Fibroblast of upper back skin (primary cell): Measurements from ENCODE around the gene E2F6.

Source experiments
- DNase-seq: peaks from one replicate; pipeline ENCODE4 v3.0.0-alpha.2; 2013

Gene E2F6

DNA sequence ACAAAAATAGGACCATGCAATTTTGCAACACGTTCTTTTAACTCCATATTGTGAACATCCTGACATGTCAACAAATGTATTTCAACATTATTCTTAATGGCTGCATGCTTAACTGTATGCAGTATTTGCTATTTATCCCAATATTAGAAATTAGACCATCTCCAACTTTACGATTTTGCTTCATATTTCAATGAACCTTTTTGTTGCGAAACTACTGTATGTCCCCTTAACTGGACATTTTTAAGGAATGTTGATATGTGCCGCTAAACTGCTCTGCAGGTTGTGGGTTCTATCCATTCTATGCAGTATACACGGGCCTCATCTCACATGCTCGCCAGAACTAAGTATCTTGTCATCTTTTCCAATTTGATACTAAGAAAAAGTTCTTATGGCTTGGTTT lies 11.1 kb downstream of the E2F6 start:
- DNase-seq, result no peak

DNA sequence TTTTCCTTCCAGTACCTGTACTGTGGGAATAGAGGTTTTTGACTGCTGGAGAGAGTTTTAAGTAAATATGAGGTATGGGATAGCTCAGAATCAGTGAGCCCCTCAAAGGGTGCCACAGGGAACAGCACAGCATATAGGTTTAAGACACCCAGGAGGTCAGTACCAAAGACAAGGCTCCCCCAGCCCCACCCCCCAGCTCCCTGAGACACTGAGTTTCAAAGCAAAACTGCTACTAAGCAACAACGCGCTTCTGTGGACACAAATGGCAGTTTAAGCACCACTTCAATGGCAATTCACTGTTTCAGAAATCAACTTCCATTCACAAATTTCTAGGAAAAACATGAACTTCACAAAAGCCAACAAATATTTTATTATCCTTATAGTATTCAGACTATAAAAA lies 15.2 kb downstream of the E2F6 start:
- no peak for DNase-seq

DNA sequence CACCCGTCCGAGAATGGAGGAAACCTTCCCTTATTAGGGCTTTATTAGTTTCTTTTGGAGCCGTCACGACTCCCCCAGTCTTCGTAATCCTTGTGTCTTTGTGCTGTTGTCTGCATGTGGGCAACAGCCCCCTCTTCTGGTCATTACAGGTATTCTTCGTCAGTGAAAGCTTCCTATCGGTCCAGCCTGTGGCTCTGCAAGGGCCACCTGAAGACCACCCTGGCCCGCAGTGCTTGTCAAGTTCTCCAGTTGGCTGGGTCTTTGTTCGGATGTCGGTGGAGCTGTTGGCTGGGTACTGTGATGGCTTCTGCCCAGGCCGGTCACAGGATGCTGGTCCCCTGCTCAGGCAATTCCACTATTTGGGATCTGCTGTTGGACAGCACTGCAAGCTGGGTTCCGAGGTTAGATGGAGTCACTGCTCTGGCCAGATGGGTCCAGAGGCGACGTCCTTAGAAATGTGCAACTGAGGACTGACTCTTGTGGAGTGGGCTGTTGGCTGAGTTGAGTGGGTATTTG lies 19.2 kb downstream of the E2F6 start:
- peak; percentile 65 for DNase-seq

DNA sequence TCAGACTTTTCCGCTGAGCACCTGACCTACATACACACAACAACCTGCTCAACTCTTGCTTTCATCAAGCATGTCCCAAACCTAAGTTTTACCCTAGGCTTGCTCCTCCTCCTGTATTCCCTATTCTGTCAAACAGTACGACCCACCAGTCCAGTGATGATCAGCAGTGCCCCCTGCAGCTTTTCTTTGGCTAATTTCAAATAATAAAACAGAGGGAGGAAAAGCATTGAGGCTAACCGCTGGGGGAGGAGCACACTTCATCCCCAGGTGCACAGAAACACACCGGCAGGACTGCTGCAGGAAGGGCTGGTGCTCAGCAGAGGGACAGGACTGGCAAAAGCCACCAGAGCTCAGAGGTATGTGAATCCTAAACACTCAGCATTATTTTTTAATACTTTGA lies 21.2 kb downstream of the E2F6 start:
- no peak for DNase-seq

DNA sequence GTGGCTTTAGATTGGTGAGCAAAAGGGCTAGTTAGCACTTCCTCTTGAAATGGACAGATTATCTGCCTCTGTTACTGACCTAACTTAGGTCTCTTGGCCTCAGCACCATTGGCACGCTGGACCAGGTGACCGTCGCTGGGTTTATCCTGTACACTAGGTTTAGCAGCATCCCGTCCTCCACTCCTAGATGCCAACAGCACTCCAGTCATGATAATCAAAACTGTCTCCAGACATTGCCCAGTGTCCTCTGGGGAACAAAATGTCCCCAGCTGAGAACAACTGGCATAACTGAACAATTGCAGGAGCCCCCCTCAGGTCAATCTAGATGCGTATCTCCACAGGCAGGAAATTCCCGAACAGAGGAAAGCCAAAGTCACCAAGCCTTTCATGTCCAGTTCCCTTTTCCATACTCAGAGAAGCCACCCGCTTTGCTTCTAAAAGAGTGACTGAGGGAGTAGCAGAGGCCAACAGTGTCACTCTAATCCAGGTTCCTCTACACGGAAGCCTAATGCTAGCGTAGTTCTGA lies 27.3 kb downstream of the E2F6 start:
- no peak for DNase-seq

DNA sequence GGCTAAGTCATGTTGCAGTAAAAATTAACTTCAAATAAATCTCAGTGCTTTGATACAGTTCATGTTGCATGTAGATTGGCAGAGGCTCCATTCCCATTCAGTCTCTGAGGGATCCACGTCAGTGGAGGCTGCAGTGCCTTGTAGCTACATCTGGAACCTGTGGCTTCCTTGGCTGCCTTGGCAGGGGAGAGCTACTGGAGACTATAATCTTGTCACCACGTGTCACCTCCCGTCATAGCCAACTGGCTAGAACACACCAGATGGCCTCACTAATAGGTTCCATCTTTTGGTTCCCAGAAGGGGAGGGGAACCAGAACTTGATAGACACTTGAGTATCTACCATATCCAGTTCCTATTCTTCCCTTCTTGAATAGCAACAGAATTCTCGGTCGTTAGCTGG lies 28.4 kb downstream of the E2F6 start:
- no peak for DNase-seq

DNA sequence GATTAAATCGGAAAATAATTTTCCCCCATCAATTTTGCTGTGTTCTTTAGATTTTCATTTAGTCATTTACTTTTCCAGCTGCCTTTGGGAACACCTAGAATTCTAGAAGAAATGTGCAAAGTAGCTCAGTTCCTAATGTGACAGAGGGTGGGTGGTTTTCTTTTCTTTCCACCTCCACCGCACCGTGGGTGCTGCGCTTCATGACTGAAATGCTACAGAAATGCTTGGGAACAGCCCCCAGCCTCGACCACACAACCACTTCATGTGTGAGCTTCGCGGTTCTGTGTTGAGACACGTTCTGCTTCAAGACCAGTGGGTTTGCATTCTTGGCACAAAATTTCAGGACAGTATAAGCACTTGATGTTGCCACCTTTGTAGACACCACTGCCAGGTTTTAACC lies 30.9 kb downstream of the E2F6 start:
- no peak for DNase-seq

DNA sequence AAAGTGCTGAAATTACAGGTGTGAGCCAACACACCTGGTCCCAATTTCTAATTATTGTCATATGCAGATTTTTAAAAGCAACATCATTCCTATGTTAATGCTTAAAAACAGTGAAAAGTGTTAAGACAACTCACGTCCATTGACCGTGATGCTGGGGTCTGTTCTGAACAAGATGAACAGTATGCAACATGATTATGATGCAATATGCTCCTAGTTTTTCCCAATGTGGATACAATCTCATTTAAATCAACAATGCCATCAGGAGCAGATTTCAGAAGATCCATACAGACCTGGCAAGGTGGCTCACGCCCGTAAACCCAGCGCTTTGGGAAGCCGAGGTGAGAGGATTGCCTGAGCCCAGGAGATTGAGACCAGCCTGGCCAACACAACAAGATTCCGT lies 31.5 kb downstream of the E2F6 start:
- no peak for DNase-seq

DNA sequence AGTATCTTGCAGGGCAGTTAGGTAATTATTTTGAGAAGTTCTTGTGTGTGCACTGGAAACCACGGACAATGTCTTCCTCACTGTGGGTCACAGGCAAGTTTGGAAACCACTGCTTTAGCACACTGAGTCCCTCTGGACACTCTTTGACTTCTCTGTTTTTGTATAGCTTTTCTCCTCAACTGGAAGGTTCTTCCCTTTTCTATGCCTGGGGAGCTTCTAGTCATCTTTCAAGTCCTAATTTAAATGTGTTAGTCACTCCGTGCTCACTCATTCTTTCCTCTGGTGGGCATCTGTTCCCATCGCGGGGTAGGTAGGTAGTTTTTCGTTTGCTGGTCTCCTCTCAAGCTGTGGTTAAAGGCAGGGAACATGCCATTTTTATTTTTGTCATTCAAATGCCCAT lies 32.1 kb downstream of the E2F6 start:
- no peak for DNase-seq

DNA sequence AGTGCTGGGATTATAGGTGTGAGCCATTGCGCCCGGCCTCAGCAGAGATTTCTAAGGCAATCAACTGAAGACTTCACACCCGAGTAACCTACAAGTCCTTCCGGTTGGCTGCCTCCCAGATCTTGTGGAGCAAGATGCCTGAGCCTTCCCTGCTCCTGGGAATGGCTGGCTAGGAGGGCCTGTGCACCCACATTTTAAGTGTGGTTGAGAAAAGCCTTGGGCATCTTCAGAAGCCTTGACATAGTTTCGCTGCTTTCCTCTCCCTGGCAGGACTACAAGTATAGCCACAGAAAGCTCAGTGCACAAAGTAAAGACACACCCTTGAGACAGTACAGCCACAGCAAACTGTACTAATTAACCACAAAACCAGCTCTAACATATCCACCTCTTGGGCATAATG lies 35.2 kb downstream of the E2F6 start:
- DNase-seq, result no peak

DNA sequence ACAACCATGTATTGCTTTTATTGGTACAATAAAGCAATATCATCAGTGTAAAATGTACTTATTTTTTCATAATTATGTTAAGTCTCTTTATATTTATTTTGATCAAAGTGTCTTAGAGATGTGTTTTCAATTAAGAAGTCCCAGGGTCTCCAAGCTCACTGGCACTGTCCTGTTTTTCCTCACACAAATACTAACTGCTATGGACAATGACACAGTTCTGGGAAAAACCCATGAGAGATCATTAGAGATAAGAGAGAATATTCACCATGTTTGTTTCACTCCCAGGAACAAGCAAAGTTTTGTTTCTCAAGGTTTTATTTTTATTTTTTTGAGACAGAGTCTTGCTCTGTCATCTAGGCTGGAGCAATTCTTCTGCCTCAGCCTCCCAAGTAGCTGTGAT lies 38.7 kb downstream of the E2F6 start:
- DNase-seq, result no peak

DNA sequence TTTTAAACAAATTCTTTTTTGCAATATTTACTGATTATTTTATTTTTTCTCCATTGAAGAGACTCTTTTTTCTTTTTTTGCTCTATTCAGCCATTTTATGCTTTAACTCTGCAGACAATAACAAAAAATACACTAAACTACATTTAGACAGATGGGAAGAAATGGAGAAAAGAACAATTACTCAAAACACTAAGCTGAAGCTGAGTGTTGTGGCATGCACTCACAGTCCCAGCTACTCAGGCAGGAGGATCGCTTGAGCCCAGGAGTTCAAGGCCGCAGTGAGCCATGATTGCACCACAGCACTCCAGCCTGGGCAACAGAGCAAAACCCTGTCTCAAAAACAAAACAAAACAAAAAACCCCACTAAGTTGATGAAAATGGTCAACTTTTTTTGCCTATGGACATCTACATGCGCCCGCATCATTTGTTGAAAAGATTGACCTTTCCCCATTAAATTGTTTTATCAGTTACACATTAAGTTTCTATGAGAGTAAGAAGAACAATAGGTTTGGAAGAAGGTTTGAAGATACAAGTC lies 43.0 kb downstream of the E2F6 start:
- DNase-seq, result no peak

DNA sequence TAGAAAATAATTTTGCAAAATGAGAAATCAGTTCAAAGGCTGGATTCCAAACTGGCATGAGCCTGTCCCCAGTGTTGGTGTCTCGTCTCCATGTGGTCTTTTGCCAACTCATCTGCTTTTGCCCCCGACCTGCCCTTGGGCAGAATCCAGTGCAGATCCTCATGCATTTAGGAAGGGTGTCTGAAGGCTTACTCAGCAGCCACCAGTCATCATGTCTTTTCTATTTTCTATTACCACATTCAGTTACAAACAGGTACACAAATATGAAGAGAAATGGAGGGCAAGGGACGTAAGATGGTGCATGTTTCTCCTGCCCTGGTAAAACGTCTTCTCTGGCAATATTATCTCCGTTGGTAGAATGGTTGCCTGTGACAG lies 43.5 kb downstream of the E2F6 start:
- no peak for DNase-seq

DNA sequence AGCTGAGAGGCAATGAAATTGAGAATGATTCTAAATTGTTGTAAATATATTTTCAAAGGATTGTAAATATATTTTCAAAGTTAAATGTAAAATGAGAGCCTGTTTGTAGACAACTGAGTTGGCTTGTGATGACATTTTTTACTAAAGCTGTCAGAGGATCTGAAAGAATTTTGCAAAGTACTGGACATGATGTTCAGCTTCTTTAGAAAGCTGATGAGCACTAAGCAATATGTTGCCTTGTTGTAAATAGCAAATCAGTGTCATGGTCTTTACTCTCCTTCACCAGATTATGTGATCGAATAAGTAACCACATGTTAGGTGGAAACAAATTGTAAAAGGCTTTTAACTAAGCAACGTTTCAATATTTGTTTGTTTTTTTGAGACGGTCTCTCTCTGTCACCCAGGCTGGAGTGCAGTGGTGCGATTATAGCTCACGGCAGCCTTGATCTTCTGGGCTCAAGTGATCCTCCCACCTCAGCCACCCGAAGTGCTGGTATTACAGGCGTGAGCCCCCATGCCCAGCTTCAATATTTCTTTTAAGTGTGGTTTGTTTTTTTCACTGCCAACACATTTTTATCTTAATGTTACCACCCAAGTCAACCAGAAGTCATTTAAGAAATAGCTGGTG lies 44.0 kb downstream of the E2F6 start:
- no peak for DNase-seq

DNA sequence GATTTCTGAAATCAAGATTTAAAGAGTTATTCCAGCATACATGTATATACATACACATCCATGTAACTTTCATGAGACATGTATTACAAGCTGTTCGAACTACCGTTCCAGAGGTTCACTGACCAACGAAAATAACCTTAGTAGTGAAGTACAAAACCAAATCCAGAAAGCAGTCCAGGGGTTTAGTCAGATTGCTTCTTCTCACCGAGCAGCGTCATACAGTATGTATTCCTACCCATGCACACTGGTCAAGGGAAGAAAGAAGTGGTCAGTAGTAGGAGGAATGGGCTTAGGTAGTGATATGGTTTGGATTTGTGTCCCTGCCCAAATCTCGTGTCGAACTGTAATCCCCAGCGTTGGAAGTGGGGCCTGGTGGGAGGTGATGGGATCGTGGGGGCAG lies 45.3 kb downstream of the E2F6 start:
- no peak for DNase-seq

DNA sequence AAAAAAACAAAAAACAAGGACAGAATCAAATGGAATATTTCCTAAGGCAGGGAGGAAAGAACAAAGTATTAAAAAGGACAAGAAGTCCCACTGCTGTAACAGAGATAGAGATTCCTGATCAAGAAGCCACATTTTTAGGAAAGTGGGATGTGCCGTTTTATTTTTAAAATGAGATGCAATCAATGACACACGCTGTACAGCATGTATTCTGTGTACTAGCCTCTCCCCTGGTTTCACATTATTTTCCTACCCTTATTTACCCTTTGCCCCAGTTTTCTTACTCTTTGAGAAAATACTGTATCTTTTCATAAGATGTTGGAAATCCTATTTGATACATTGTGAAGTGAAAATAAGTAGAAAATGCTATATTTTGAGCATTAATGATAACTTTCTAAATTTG lies 45.8 kb downstream of the E2F6 start:
- DNase-seq, result no peak

DNA sequence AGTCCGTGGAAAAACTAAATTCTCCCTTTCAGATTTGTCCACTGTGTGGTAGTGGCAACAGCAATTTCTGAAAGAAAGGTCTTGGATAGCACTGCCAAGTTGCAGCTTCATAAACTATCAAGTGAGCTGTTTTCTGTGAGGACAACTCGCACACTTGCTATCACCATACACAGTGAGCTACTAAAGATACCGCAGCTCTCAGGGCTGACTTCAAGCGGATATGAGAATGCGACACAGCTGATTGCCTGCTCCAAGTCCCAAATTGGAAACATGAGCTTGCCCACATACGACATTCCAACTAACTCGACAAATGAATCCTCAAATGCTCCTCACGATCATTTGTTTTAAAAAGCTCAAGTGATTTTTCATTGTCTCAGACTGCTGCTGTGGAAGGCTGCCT lies 46.2 kb downstream of the E2F6 start:
- DNase-seq, result peak; percentile 42

DNA sequence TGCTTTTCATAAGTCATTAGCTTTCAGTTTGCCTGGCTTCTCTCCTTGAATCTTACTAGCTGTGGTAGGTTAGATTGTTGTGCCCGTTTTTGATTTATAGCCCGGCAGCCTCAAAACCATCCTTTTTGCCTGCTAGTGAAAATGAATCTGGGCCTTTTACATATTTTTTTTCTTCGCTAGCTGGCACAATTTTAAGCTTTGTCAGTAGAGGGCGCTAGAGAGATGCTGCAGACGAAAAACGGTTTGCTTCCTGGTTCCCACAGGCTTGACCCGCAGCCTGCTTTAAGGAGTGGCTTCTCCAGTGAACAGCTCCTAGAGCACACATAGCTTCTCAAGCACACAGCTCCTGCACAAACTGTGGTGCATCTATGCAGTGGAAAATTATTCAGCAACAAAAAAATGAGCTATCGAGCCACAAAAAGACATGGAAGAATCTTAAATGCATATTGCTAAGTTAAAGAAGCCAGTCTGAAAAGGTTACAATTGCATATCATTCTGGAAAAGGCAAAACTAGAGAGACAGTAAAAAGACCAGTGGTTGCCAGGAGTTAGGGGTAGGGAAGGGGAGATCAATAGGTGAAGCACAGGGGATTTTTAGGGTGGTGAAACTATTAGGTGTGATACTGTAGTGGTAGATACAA lies 47.9 kb downstream of the E2F6 start:
- DNase-seq, result no peak

DNA sequence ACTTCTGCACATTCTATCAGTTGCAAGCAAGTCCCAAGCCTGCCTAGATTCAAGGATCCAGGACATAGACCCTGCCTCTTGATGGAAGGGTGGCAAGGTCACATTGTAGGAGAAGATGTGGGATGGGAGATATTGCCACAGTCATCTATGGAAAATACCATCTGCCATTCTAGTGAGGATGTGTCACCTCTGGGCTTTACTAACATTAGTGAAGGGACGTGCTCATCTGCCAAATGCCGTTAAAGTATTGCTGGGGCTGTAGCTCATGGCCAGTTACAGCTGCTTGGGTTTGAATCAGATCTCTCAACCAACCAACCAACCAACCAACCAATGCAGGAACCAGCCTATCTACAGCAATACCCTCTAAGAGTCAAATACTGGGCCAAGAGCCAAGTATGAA lies 49.0 kb downstream of the E2F6 start:
- no peak for DNase-seq

DNA sequence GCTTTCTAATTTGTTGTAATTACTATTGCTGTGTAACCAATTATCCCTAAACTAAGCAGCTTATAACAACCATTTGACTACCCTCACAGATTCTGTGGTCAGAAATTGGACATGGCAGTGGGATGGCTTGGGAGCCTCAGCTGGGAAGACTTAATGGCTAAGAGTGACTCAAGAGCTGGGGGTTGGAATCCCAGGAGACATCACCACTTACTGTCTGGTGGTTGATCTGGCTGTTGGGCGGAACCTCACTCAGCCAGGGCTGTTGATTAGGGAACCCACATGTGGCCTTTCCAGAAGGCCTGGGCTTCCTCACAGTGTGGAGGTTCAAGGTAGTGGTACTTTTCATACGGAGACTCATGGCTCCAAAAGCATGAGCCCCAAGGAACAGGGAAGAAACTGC lies 49.8 kb downstream of the E2F6 start:
- peak; percentile 37 for DNase-seq

DNA sequence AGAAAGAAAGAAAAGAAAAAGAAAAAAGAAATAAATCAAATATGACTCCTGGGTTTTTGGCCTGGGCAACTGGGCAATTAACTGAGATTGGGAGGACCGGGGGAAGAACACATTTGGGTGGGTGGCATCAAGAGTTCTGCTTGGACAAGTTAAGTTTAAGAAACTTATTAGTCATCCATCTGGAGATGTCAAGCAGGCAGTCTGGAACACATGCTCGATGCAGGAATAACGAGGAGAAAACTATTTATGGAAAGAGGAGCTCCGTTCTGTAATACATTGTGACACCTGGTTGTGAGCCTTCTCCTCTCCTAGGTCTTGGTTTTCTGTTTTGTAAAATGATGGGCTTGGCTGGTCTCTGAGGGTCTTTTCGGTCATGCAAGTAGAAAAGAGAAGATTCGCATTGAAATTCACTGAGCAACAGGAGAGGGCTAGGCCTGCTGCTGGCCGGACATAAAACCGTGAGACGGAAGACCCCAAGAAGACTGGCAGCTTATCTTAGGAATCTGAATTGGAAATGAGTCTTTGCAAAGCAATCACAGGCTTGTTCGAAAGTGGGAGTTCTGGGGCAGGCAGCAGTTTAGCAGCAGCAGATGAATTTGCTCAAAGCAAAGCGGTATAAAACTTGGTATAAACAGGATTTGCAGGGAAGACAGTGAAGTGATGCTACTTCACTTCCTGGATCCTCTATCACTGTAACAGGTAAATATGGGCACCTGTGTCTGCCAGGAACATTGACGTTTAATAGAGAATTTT lies 51.4 kb downstream of the E2F6 start:
- DNase-seq, result no peak

DNA sequence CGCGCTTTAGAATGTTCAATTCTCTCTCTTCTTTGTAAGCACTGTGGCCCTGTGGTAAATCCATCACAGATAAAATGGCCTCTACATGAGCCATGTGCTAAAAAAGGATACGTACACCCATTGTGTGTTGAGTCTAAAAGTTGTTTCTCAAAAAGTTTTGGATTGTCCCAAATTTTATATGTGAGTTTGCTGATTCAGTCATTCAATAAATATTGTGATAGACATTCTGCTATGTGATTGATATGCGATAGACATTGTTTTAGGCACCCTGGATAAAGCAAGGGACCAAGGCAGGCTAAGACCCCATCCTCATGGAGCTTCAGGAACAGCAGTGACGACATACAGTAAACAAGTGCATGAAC lies 53.5 kb downstream of the E2F6 start:
- DNase-seq, result no peak

DNA sequence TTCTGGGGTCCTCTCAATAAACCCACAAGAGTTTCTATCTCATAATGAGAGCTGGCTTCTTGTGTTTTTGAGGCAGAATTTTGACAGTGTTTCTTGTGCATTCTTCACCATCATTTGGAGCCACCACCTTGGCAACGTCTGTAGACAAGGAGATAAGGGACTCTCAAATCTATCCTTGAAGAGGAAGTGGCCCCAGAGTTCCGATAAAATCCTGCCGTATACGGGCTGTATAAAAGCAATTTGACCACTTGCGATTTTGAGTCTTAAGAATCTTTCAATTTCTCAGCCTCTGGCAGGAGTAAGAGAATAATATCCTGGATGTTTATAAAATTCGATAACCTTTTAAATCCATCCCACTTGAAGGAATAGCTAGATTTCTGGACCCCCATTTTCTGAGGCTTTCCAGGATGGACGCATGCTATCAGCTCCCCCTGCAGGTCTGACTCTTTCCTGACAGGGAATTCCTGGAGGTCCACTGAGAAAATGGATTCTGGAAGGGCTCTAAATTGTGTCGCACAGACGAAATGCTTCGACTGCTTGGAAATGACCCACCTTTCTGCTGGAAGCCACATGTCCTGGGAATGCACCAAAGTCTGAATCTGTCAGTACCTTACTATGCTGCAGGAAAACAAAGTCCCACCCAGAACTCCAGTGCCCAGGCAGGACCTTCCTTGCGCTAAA lies 54.1 kb downstream of the E2F6 start:
- peak; percentile 58 for DNase-seq
